GM10266 (cell line): ENCODE measurements around the gene ARHGEF40.
A peak's percentile ranks its signal among the peaks of the same experiment; 100 is the strongest.

Experiments
- DNase-seq: peaks from one replicate; pipeline ENCODE4 v3.0.0; 2012; ENCODE audit errors: extremely low spot score
- TF ChIP-seq, protein P1 (sequence below): IDR thresholded peaks from 2 replicates; pipeline ENCODE4 v1.5.1; 2012; ENCODE audit warnings: mild to moderate bottlenecking, low read depth; ENCODE audit not compliant: control insufficient read depth, insufficient read depth; ENCODE audit errors: missing control alignments

Gene ARHGEF40

DNA sequence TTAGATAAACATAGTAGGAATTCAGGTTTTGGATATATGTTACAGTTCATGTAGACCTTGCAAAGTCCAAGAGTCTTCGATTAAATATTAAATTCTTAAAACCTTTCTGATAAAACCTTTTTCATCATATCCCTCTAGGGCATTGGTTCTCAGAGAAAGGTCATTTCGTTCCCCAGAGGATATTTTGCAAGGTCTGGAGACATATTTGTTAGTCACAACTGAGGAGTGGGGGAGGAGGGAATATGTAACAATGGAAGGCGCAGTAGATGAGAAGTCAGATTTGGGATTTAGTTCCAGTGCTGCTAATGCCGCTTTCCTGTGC lies 36.0 kb downstream of the ARHGEF40 start:
- no peak for DNase-seq
- TF ChIP-seq, protein P1, sequence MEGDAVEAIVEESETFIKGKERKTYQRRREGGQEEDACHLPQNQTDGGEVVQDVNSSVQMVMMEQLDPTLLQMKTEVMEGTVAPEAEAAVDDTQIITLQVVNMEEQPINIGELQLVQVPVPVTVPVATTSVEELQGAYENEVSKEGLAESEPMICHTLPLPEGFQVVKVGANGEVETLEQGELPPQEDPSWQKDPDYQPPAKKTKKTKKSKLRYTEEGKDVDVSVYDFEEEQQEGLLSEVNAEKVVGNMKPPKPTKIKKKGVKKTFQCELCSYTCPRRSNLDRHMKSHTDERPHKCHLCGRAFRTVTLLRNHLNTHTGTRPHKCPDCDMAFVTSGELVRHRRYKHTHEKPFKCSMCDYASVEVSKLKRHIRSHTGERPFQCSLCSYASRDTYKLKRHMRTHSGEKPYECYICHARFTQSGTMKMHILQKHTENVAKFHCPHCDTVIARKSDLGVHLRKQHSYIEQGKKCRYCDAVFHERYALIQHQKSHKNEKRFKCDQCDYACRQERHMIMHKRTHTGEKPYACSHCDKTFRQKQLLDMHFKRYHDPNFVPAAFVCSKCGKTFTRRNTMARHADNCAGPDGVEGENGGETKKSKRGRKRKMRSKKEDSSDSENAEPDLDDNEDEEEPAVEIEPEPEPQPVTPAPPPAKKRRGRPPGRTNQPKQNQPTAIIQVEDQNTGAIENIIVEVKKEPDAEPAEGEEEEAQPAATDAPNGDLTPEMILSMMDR: no peak

GRCh38 chr14:21106498-21107282 lies 36.6 kb downstream of the ARHGEF40 start:
- DNase-seq: peak; percentile 70
- TF ChIP-seq, protein P1: peak; percentile 96

DNA sequence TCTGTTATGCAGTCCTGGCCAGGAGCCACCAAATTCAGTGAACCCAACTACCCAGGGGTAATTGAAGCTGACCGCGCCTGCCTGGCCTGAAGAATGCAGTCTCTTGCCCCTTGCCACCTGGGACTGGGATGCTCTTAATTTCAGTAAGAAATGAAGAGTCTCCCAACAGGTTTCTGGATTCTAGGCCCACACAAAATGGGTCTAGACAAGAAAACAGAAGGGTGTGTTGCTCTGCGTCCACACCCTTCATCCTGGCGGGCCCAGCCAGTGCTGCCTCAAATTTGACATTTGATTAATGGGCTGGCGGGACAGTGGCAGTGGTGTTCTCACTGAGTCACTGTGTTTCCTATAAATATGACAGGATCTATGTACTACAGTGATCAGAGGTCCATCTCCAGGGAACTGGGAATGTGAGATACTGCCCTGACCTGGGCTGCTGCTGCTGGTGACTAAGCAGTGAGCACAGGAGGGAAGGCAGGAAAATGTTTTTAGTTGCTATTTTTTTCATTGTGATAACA lies 37.2 kb downstream of the ARHGEF40 start:
- DNase-seq: no peak
- TF ChIP-seq, protein P1: peak; percentile 4

- peak; percentile 20 for DNase-seq
- TF ChIP-seq, protein P1: no peak
Observed at GRCh38 chr14:21108791-21109190, 38.7 kb downstream of the ARHGEF40 start.

DNA sequence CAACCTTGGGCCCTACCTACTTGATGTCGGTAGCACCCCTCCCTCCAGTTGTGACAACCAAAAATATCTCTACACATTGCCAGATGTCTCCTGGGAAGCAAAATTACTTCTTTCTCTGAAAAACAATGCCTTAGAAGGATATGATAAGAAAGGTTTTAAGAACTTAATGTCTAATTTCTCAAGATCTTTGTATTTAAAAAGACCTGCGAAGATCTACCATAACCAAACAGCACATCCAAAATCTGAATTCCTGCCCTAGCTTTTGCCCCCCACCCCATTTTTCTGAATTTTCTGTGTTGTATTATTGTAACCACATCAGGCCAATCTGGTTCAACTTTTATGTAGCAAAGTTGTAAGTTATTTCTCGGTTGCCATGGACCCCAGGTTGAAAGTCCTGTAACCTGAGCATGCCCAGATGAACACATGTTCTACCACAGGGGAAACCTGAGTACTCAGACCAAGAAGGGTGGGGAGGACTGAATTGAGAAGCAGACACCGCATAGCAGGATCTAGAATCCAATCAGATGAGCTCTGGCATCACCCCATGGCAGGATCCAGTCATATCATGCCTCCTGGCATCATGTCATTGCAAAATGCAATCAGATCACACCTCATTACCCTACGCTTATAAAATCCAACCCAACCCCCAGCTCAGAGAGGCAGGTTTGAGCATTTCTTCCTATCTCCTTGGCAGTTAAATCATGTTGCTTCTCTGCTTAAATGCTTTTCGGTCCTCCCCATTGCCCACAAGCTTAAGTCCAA lies 39.5 kb downstream of the ARHGEF40 start:
- peak; percentile 42 for DNase-seq
- TF ChIP-seq, protein P1: no peak

DNA sequence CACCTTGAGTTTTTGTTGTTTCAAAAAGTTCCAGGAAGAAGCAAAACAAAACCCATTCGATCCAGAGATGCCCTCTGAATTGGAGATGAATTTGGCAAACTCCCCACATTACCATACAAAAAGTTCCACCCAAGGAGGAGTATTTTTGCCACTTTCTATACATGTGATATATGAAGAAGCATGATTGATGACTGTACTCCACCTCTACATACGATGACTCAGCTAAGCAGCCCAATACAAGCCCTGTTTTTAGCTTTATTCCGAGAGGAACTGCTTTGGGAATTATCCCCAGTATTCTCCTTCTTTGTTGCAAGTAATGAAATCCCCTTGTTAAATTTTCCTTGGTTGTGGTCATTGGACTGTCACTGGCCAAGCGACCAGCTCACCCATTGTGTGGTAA lies 42.2 kb downstream of the ARHGEF40 start:
- TF ChIP-seq, protein P1: no peak

GRCh38 chr14:21113369-21113768 lies 43.3 kb downstream of the ARHGEF40 start:
- DNase-seq: no peak
- TF ChIP-seq, protein P1: no peak

More for the DNA sequence above, 42.2 kb downstream of the ARHGEF40 start:
- DNase-seq: no peak
